HepG2 (cell line): ENCODE data around the gene CTBP1. TPM values are rescaled to one million over a fixed set of nuclear protein-coding genes. Genes with fewer than 3 reads are reported as not detected.
A peak's percentile ranks its signal among the peaks of the same experiment; 100 is the strongest.

Experiments
- DR1 ChIP-seq: sonication (generic); formaldehyde crosslinking; IDR thresholded peaks from 2 replicates; pipeline ENCODE4 v1.8.0; 2021; ENCODE audit warnings: mild to moderate bottlenecking, missing genetic modification reagents, inconsistent platforms
- HNRNPK ChIP-seq: fragments of 200-400 bp; formaldehyde crosslinking; IDR thresholded peaks from 2 replicates; pipeline ENCODE4 v1.6.1; 2018; ENCODE audit warnings: low read length, low read depth, moderate library complexity, mild to moderate bottlenecking; ENCODE audit not compliant: poor library complexity, severe bottlenecking
- HOXA3 ChIP-seq: sonication (generic); formaldehyde crosslinking; IDR thresholded peaks from 2 replicates; pipeline ENCODE4 v1.5.0; 2020; ENCODE audit warnings: missing genetic modification reagents
- IKZF4 ChIP-seq: sonication (generic); formaldehyde crosslinking; IDR thresholded peaks from 2 replicates; pipeline ENCODE4 v1.5.1; 2020; ENCODE audit warnings: borderline replicate concordance, mild to moderate bottlenecking, low read depth, missing genetic modification reagents; ENCODE audit errors: not compliant biosample characterization
- MXD1 ChIP-seq: sonication (generic); formaldehyde crosslinking; IDR thresholded peaks from 2 replicates; pipeline ENCODE4 v1.4.0; 2020; ENCODE audit warnings: mild to moderate bottlenecking, missing genetic modification reagents
- XRCC5 ChIP-seq: fragments of 200-400 bp; formaldehyde crosslinking; optimal IDR thresholded peaks from 2 replicates; pipeline ENCODE3; 2017; ENCODE audit warnings: mild to moderate bottlenecking, low read length
- ZFP91 ChIP-seq: sonication (generic); formaldehyde crosslinking; IDR thresholded peaks from 2 replicates; pipeline ENCODE4 v1.9.0; 2022; ENCODE audit warnings: missing genetic modification reagents, mild to moderate bottlenecking, borderline replicate concordance
- ZNF253 ChIP-seq: sonication (generic); formaldehyde crosslinking; IDR thresholded peaks from 2 replicates; pipeline ENCODE4 v1.8.0; 2022; ENCODE audit warnings: mild to moderate bottlenecking, missing genetic modification reagents, borderline replicate concordance
- ZNF318 ChIP-seq: sonication (generic); formaldehyde crosslinking; IDR thresholded peaks from 2 replicates; pipeline ENCODE4 v1.4.0; 2020; ENCODE audit warnings: mild to moderate bottlenecking, missing genetic modification reagents
- ZNF333 ChIP-seq: sonication (generic); formaldehyde crosslinking; IDR thresholded peaks from 2 replicates; pipeline ENCODE4 v1.4.0; 2020; ENCODE audit warnings: mild to moderate bottlenecking, missing genetic modification reagents, borderline replicate concordance
- ZNF501 ChIP-seq: sonication (generic); formaldehyde crosslinking; IDR thresholded peaks from 2 replicates; pipeline ENCODE4 v1.5.1; 2020; ENCODE audit warnings: mild to moderate bottlenecking, moderate library complexity, missing genetic modification reagents
- ZNF598 ChIP-seq: sonication (generic); formaldehyde crosslinking; IDR thresholded peaks from 2 replicates; pipeline ENCODE4 v1.5.1; 2020; ENCODE audit warnings: mild to moderate bottlenecking, missing genetic modification reagents, borderline replicate concordance
- ZNF776 ChIP-seq: sonication (generic); formaldehyde crosslinking; IDR thresholded peaks from 2 replicates; pipeline ENCODE4 v1.4.0; 2020; ENCODE audit warnings: mild to moderate bottlenecking, missing genetic modification reagents
- polyA plus RNA-seq, 8 experiments: library from polyadenylated mRNA; depleted of rRNA in 3 of 8; stranded (reverse) in 7 of 8; unstranded in 1 of 8; fragments of >200 nt; fragmentation: Illumina TruSeq in 4 of 8; extraction: Trizol in 4 of 8; gene quantifications; 2 replicates each; pipeline versions ENCODE4 v1.2.1 to v1.2.3, GENCODE V29; 2011 to 2016; ENCODE audit warnings: low read depth in 4 of 8, missing spikeins in 1 of 8, mixed read lengths in 1 of 8; ENCODE audit not compliant: insufficient read depth in 1 of 8
- total RNA-seq, 5 experiments: library from RNA; depleted of rRNA; stranded (reverse); fragments of >200 nt; fragmentation: Illumina TruSeq; extraction: Trizol; gene quantifications; 2 replicates each; pipeline ENCODE4 v1.2.3, GENCODE V29; 2016; ENCODE audit warnings: low read depth in 1 of 5

The CTBP1 gene
- total and polyA plus RNA-seq, 2 of the 13 experiments (the other 11 are each of a cell fraction or from before 2014, with no cell fraction given) = 78.5 to 112 TPM

- TF ChIP-seq ZNF318 (no peak), ZNF333 (CRISPR knock-in tag) (peak; percentile 30; the same call in 1 of the 2 replicates), ZNF253 (0 out of 2 replicates have a peak, but pooled peaks have one; percentile 39), ZNF776 (0 out of 2 replicates have a peak, but pooled peaks have one; percentile 56), IKZF4 (peak; percentile 13), XRCC5 (peak; percentile 23), MXD1 (CRISPR knock-in tag) (peak; percentile 39; the same call in 1 of the 2 replicates), DR1 (peak; percentile 31; the same call in 1 of the 2 replicates), ZFP91 (CRISPR knock-in tag) (0 out of 2 replicates have a peak, but pooled peaks have one; percentile 56), HOXA3 (CRISPR knock-in tag) (peak; percentile 9; the same call in 1 of the 2 replicates), ZNF598 (CRISPR knock-in tag) (peak; percentile 48; the same call in 1 of the 2 replicates), ZNF501 (CRISPR knock-in tag) (peak; percentile 55; the same call in 1 of the 2 replicates), HNRNPK (peak; percentile 98)
Observed at GRCh38 chr4:1172228-1172851, 76.6 kb downstream of the CTBP1 start, which contains the start of gene SPON2 (continued).
